Breast epithelium (tissue), 4 donors: ENCODE data around the gene VSIR. TPM values are rescaled to one million over a fixed set of nuclear protein-coding genes. Genes with fewer than 3 reads are reported as not detected.

Experiments used
- DNase-seq, 2 donors: peaks; one replicate each; pipeline ENCODE4 v3.0.0-alpha.2; 2019; ENCODE audit warnings: low spot score in 2 of 2
- H3K27ac ChIP-seq, 2 donors: fragments of 200-600 bp; sonication (generic) in 1 of 2; one replicate each; pipeline ENCODE4 v1.5.1; 2016 to 2019; ENCODE audit warnings: mild to moderate bottlenecking in 1 of 2
- H3K27me3 ChIP-seq, 2 donors: fragments of 200-600 bp; sonication (generic) in 1 of 2; one replicate each; pipeline versions ENCODE4 v1.5.1 to v1.6.0; 2017 to 2019; ENCODE audit warnings: control low read depth in 1 of 2, mild to moderate bottlenecking in 1 of 2
- H3K36me3 ChIP-seq: fragments of 200-600 bp; one replicate; pipeline ENCODE4 v1.5.1; 2019
- H3K4me1 ChIP-seq, 2 donors: fragments of 200-600 bp; sonication (generic); one replicate each; pipeline ENCODE4 v1.5.1; 2016 to 2019; ENCODE audit warnings: control low read depth in 1 of 2
- H3K4me3 ChIP-seq, 3 donors: fragments of 200-600 bp; sonication (generic); 1 replicate in 2 of 3; 2 replicates in 1 of 3; pipeline ENCODE4 v1.5.1; 2016 to 2019; ENCODE audit warnings: mild to moderate bottlenecking in 3 of 3, moderate library complexity in 2 of 3
- H3K9me3 ChIP-seq, 2 donors: fragments of 200-600 bp; sonication (generic) in 1 of 2; one replicate each; pipeline ENCODE4 v1.5.1; 2016 to 2019; ENCODE audit warnings: control low read depth in 1 of 2
- POLR2A ChIP-seq: fragments of 450-650 bp; IDR thresholded peaks from one replicate; pipeline ENCODE4 v1.6.1; 2016; ENCODE audit warnings: antibody characterized with exemption, mild to moderate bottlenecking, moderate library complexity
- POLR2AphosphoS5 ChIP-seq, 3 donors: sonication (generic); formaldehyde crosslinking; IDR thresholded peaks; one replicate each; pipeline ENCODE4 v1.6.1; 2017; ENCODE audit warnings: antibody characterized with exemption in 3 of 3
- intact Hi-C: fragments of 100-400 bp; cut with DNase I; formaldehyde crosslinking; loops from one replicate; pipeline ENCODE4 v1.15.1; 2023; ENCODE audit warnings: low total_unique reads
- total RNA-seq, 3 donors: library from RNA; depleted of rRNA; stranded (reverse); fragments of >200 nt; gene quantifications; one replicate each; pipeline ENCODE4 v1.1.0, GENCODE V29; 2016
- TF ChIP-seq, protein P1 (sequence below), 3 donors: fragments of 450-650 bp; IDR thresholded peaks; one replicate each; pipeline ENCODE4 v1.5.1; 2016 to 2017; ENCODE audit warnings: antibody characterized with exemption in 3 of 3, mild to moderate bottlenecking in 3 of 3, moderate library complexity in 3 of 3

The VSIR gene
- total RNA-seq, 3 donors from 2014 or later = 33.4 to 58.7 (median 34.7) TPM

DNA sequence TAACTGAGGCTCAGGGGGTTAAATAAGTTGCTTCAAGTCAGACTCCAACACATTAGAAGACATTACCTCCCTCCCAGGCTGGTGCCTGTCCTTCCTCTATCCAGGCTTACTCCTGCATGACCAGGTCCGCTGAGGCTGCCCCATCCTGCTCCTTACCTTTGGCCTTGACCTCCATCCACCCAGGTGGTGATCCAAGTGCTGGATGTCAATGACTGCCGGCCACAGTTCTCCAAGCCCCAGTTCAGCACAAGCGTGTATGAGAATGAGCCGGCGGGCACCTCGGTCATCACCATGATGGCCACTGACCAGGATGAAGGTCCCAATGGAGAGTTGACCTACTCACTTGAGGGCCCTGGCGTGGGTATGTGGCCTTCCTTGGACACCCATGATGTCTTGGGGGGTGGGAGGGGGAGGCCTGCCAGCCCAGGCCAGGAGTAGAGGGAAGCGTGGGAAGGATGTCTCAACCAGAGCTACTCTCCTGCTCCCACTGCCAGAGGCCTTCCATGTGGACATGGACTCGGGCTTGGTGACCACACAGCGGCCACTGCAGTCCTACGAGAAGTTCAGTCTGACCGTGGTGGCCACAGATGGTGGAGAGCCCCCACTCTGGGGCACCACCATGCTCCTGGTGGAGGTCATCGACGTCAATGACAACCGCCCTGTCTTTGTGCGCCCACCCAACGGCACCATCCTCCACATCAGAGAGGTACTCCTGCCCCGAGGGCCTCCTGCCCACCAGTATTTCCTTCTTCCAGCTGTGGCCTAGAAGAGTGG, 29.6 kb upstream of the VSIR start:
- H3K4me1 ChIP-seq = no peaks in the 10 kb centered on the region
- no peaks in the 10 kb centered on the region for H3K9me3 ChIP-seq
- no peak overlapping the region for H3K4me3 ChIP-seq
- no peaks in the 10 kb centered on the region for H3K27me3 ChIP-seq
- DNase-seq = no peak
- H3K36me3 ChIP-seq = no peaks in the 10 kb centered on the region
- intact Hi-C loops = no loop called here
- no peak overlapping the region for H3K27ac ChIP-seq
- TF ChIP-seq POLR2A (no peak), POLR2AphosphoS5 (IDR thresholded peaks at IDR 0.05) (no peak)
- TF ChIP-seq, protein P1, sequence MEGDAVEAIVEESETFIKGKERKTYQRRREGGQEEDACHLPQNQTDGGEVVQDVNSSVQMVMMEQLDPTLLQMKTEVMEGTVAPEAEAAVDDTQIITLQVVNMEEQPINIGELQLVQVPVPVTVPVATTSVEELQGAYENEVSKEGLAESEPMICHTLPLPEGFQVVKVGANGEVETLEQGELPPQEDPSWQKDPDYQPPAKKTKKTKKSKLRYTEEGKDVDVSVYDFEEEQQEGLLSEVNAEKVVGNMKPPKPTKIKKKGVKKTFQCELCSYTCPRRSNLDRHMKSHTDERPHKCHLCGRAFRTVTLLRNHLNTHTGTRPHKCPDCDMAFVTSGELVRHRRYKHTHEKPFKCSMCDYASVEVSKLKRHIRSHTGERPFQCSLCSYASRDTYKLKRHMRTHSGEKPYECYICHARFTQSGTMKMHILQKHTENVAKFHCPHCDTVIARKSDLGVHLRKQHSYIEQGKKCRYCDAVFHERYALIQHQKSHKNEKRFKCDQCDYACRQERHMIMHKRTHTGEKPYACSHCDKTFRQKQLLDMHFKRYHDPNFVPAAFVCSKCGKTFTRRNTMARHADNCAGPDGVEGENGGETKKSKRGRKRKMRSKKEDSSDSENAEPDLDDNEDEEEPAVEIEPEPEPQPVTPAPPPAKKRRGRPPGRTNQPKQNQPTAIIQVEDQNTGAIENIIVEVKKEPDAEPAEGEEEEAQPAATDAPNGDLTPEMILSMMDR (IDR thresholded peaks at IDR 0.05) = no peak

DNA sequence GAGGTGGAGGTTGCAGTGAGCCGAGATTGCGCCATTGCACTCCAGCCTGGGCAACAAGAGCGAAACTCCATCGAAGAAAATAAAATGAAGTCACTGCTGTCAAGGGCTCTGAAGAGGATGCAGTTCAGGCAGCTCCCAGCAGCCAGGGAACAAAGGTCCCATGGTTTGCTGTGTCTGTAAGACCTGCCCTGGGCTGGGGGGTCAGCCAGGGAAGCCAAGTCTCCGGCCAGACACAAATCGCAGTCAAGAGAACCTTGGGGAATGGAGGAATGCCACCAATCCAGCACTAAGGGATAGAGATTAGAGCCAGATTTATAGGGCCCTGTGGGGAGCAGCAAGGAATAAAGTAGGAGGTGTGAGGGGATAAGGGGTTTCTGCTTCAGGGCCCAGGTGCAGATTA, 28.9 kb upstream of the VSIR start:
- TF ChIP-seq POLR2A (no peak), POLR2AphosphoS5 (IDR thresholded peaks at IDR 0.05) (no peak)
- TF ChIP-seq, protein P1 (IDR thresholded peaks at IDR 0.05) = no peak
- Histone ChIP-seq H3K36me3 (no peaks in the 10 kb centered on the region), H3K4me1 (no peaks in the 10 kb centered on the region), H3K4me3 (no peak overlapping the region), H3K9me3 (no peaks in the 10 kb centered on the region), H3K27ac (no peak overlapping the region), H3K27me3 (no peaks in the 10 kb centered on the region)
- DNase-seq = no peak
- intact Hi-C loops = no loop called here

DNA sequence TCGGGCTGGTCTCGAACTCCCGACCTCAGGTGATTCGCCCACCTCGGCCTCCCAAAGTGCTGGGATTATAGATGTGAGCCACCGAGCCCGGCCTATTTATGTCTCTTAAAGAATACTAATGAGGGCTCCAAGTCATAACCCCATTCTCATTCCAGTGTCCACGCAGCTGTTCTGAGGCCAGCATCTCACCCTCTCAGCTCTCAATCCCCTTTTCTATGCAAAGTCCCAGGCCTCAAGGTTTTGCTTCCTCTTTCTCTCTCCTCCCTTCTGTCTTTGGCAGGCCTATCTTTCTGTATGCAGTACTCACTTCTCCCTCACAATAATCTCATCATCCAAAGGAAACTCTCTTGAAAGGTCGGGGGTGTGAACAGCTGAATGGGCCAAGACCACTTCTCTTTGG, 28.0 kb upstream of the VSIR start:
- intact Hi-C loops = no loop called here
- H3K4me1 ChIP-seq = no peaks in the 10 kb centered on the region
- H3K4me3 ChIP-seq = no peak overlapping the region
- H3K27me3 ChIP-seq = no peaks in the 10 kb centered on the region
- no peak for TF ChIP-seq POLR2A
- no peaks in the 10 kb centered on the region for H3K36me3 ChIP-seq
- no peak overlapping the region for H3K27ac ChIP-seq
- no peak for DNase-seq
- H3K9me3 ChIP-seq = no peaks in the 10 kb centered on the region

DNA sequence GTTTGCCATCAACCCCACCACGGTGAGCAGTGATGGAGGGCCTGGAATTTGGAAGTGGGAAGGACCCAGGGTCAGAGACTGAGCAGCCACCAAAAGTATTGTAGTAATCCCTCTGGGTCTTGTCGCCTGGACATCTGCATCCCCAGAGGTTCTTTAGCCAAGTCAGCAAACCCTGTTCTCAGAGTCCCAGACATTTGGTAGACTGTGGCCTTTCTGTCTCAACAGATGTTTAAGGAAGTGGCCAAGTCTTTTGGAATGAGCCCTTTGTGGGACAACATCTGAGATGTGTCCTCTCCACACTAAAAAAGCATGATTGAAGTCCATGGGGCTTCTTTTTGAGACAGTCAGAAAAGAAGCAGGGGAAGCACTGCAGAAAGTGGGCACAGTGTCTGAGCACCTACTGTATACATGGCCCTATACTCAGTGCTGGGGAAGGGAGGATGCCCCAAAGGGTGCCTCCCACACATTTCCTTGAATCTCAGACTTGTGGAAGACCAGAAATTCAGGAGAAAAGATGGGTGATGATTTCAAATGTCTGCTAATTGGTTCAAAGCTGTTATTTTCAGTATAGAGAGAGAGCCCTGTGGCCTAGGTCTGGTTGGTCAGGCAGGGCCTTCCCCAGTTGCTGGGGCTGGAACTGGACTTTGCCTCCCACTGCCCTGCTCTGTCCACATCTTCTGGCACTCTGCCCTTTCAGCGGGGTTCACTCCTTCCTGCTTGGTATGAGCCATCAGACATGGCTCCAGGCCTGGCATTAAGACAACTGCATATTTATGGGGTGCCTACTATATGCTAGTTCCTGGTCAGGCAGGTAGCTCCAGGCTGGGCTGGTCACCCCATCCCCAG, 26.5 kb upstream of the VSIR start:
- H3K4me3 ChIP-seq = no peak overlapping the region
- H3K27me3 ChIP-seq = no peaks in the 10 kb centered on the region
- no peak for TF ChIP-seq POLR2A
- no peak overlapping the region for H3K27ac ChIP-seq
- no peaks in the 10 kb centered on the region for H3K9me3 ChIP-seq
- H3K36me3 ChIP-seq = no peaks in the 10 kb centered on the region
- intact Hi-C loops = loop anchor here (5.0 kb wide), 1 partner anchor 818 kb away; no protein-coding TSS in a partner anchor
- H3K4me1 ChIP-seq = no peaks in the 10 kb centered on the region
- DNase-seq = no peak

DNA sequence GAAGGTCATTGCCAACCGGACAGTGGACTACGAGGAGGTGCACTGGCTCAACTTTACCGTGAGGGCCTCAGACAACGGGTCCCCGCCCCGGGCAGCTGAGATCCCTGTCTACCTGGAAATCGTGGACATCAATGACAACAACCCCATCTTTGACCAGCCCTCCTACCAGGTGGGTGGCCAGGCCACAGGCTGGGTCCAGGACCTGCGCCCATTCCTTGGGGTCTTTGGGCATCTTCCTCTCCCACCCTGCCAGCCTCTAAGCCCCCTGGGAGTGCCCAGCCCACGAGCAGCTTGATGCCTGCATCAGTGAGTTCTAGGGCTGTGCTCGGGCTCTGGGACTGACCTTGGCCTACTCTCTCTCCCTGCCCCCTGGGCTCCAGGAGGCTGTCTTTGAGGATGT, 25.8 kb upstream of the VSIR start:
- Histone ChIP-seq H3K36me3 (no peaks in the 10 kb centered on the region), H3K4me1 (no peaks in the 10 kb centered on the region), H3K4me3 (no peak overlapping the region), H3K9me3 (no peaks in the 10 kb centered on the region), H3K27me3 (no peaks in the 10 kb centered on the region), H3K27ac (no peak overlapping the region)
- intact Hi-C loops = loop anchor here (5.0 kb wide), 1 partner anchor 817 kb away; no protein-coding TSS in a partner anchor
- no peak for DNase-seq
- TF ChIP-seq POLR2AphosphoS5 (IDR thresholded peaks at IDR 0.05) = no peak
- TF ChIP-seq POLR2A = no peak
- TF ChIP-seq, protein P1 (IDR thresholded peaks at IDR 0.05) = no peak

DNA sequence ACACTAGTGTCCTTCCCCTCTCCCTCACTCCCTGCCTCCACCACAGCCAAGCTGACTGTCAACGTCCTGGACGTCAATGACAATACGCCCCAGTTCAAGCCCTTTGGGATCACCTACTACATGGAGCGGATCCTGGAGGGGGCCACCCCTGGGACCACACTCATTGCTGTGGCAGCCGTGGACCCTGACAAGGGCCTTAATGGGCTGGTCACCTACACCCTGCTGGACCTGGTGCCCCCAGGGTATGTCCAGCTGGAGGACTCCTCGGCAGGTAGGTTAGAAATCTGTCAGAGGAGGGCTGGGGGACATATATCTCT, 24.9 kb upstream of the VSIR start:
- H3K9me3 ChIP-seq = no peaks in the 10 kb centered on the region
- no peak for DNase-seq
- H3K4me1 ChIP-seq = no peaks in the 10 kb centered on the region
- no peak overlapping the region for H3K27ac ChIP-seq
- H3K27me3 ChIP-seq = no peaks in the 10 kb centered on the region
- intact Hi-C loops = loop anchor here (5.0 kb wide), 1 partner anchor 816 kb away; no protein-coding TSS in a partner anchor
- H3K36me3 ChIP-seq = no peaks in the 10 kb centered on the region
- no peak overlapping the region for H3K4me3 ChIP-seq
- TF ChIP-seq POLR2A = no peak
- TF ChIP-seq, protein P1 (IDR thresholded peaks at IDR 0.05) = no peak
